Activated CD4-positive, alpha-beta T cell treated with anti-CD3 and anti-CD28 coated beads, Interleukin-2, amount 10 ng/mL, durations not matched to agents 7 days and 5 days (primary cell): ENCODE results near the gene FHIP1A. TPM values are rescaled to one million over a fixed set of nuclear protein-coding genes. Genes with fewer than 3 reads are reported as not detected.

Source experiments
- CTCF ChIA-PET: fragments of 350-600 bp; sonication (Branson Sonifier 250); formaldehyde crosslinking; loops from one replicate; lab custom pipeline; 2021; ENCODE audit warnings: antibody characterized with exemption; lab: Charles Lee
- POLR2A ChIA-PET: fragments of 350-600 bp; sonication (Branson Sonifier 250); formaldehyde crosslinking; loops from one replicate; lab custom pipeline; 2021; ENCODE audit warnings: antibody characterized with exemption; lab: Charles Lee
- DNase-seq: peaks from one replicate; pipeline ENCODE4 v3.0.0-alpha.2; 2020
- H3K27ac Mint-ChIP-seq: one replicate; pipeline ENCODE4 v1.8.0; 2021; ENCODE audit warnings: mild to moderate bottlenecking, moderate library complexity, mixed read lengths
- H3K27me3 Mint-ChIP-seq: one replicate; pipeline ENCODE4 v1.8.0; 2021; ENCODE audit warnings: mixed read lengths
- H3K36me3 Mint-ChIP-seq: one replicate; pipeline ENCODE4 v1.8.0; 2021; ENCODE audit warnings: low read depth, mixed read lengths
- H3K4me1 Mint-ChIP-seq: one replicate; pipeline ENCODE4 v1.8.0; 2021; ENCODE audit warnings: mixed read lengths
- H3K4me3 Mint-ChIP-seq: one replicate; pipeline ENCODE4 v1.8.0; 2021; ENCODE audit warnings: mild to moderate bottlenecking, moderate library complexity, mixed read lengths
- H3K9me3 Mint-ChIP-seq: one replicate; pipeline ENCODE4 v1.8.0; 2021; ENCODE audit warnings: mixed read lengths
- total RNA-seq, 2 experiments: library from RNA; stranded (reverse); gene quantifications; one replicate each; pipeline ENCODE4 v1.2.3, GENCODE V29; 2021

FHIP1A gene
- total RNA-seq, 2 experiments from 2014 or later: not detected

DNA sequence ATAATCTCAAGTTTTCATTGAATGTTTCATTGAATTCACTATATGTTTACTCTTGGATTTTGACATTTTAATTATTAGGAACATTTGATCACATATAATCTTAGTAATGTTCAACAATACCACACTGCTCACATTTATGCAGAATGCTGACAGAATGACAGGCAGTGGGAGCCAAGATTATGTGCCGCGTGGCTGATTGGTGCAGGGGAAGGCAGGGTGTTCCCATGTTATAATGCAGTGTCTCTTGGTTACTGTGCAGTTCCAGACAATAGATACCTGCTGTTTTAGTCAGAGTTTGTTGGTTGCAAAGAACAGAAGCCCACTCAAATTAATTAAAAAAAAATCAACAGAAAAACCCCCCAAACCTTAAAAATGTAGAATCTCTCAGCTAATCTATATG, 33.0 kb downstream of the FHIP1A start:
- no peak overlapping the region for H3K27ac Mint-ChIP-seq
- CTCF ChIA-PET: no interaction called here

GRCh38 chr4:151443247-151443646, 34.3 kb downstream of the FHIP1A start:
- H3K4me1 Mint-ChIP-seq: no peaks in the 10 kb centered on the region
- CTCF ChIA-PET: no interaction called here
- H3K9me3 Mint-ChIP-seq: no peaks in the 10 kb centered on the region
- POLR2A ChIA-PET: no interaction called here
- no peaks in the 10 kb centered on the region for H3K36me3 Mint-ChIP-seq
- H3K27me3 Mint-ChIP-seq: peaks cover 14% of the 10 kb centered on the region
- DNase-seq: no peak
- H3K4me3 Mint-ChIP-seq: no peak overlapping the region
- no peak overlapping the region for H3K27ac Mint-ChIP-seq

More for the DNA sequence above, 33.0 kb downstream of the FHIP1A start:
- DNase-seq: no peak
- POLR2A ChIA-PET: no interaction called here
- H3K4me3 Mint-ChIP-seq: no peak overlapping the region
- H3K9me3 Mint-ChIP-seq: no peaks in the 10 kb centered on the region
- no peaks in the 10 kb centered on the region for H3K36me3 Mint-ChIP-seq
- H3K4me1 Mint-ChIP-seq: no peaks in the 10 kb centered on the region
- peaks cover 17% of the 10 kb centered on the region for H3K27me3 Mint-ChIP-seq

GRCh38 chr4:151443752-151444151, 34.8 kb downstream of the FHIP1A start:
- no peak for DNase-seq
- no peak overlapping the region for H3K4me3 Mint-ChIP-seq
- H3K36me3 Mint-ChIP-seq: no peaks in the 10 kb centered on the region
- H3K27ac Mint-ChIP-seq: no peak overlapping the region
- no peaks in the 10 kb centered on the region for H3K9me3 Mint-ChIP-seq
- ChIA-PET POLR2A (no interaction called here), CTCF (no interaction called here)
- no peaks in the 10 kb centered on the region for H3K4me1 Mint-ChIP-seq
- H3K27me3 Mint-ChIP-seq: peaks cover 14% of the 10 kb centered on the region

GRCh38 chr4:151446208-151446607, 37.2 kb downstream of the FHIP1A start:
- no peaks in the 10 kb centered on the region for H3K4me1 Mint-ChIP-seq
- no peak overlapping the region for H3K27ac Mint-ChIP-seq
- no peak for DNase-seq
- no peak overlapping the region for H3K4me3 Mint-ChIP-seq
- no peaks in the 10 kb centered on the region for H3K36me3 Mint-ChIP-seq
- no peaks in the 10 kb centered on the region for H3K9me3 Mint-ChIP-seq
- peaks cover 5% of the 10 kb centered on the region for H3K27me3 Mint-ChIP-seq
- ChIA-PET POLR2A (no interaction called here), CTCF (no interaction called here)

DNA sequence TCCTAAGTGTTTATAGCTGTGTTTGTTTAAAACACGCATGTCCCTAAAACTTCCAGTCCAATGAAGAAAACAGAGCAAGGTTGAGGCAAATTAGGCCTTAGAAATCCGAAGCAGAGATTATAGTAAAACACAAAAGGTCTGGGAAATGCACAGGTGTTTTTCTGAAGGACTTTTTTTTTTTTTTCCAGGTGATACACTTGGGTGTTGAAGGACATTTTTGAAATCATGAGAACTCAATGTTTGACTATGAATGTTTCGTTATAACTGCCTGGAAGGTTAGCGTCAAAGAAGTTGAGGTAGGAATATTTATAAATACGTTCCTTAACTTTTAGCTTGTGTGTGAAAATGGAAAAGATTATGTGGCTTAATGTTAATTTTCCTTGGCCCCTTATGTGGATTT, 45.5 kb downstream of the FHIP1A start:
- CTCF ChIA-PET: interaction anchor here (0.6 kb wide), 2 partner anchors 262 to 1213 kb away, joined by 3 read pairs; no protein-coding TSS in a partner anchor
- no peaks in the 10 kb centered on the region for H3K36me3 Mint-ChIP-seq
- POLR2A ChIA-PET: no interaction called here

DNA sequence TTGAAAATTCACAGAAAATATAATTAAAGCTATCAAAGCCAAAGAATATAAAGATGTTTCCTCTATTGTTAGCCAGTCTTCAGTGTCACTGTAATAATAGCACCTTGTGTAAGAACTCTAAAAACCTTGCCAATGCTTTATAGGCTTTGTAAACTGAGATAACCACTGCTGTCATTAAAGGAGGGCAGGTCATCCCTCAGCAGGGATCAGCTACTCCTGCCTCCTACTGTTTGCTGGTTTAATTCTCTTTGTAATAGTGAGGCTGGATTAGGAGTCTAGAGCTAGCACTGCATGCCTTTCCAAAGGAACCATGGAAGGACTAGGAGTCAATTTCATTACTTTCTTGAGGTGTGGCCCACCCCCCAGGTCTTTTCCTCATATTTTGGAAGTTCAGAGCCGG, 46.2 kb downstream of the FHIP1A start:
- CTCF ChIA-PET: interaction anchor here (0.6 kb wide), 1 partner anchor 263 kb away, joined by 3 read pairs; no protein-coding TSS in a partner anchor
- POLR2A ChIA-PET: no interaction called here
- Mint-ChIP-seq H3K27me3 (peaks cover 5% of the 10 kb centered on the region), H3K27ac (no peak overlapping the region), H3K4me3 (no peak overlapping the region), H3K4me1 (no peaks in the 10 kb centered on the region), H3K36me3 (no peaks in the 10 kb centered on the region), H3K9me3 (no peaks in the 10 kb centered on the region)
- DNase-seq: no peak

More for the DNA sequence above, 45.5 kb downstream of the FHIP1A start:
- H3K27ac Mint-ChIP-seq: no peak overlapping the region
- H3K27me3 Mint-ChIP-seq: peaks cover 5% of the 10 kb centered on the region
- H3K9me3 Mint-ChIP-seq: no peaks in the 10 kb centered on the region
- no peaks in the 10 kb centered on the region for H3K4me1 Mint-ChIP-seq
- no peak overlapping the region for H3K4me3 Mint-ChIP-seq
- no peak for DNase-seq

DNA sequence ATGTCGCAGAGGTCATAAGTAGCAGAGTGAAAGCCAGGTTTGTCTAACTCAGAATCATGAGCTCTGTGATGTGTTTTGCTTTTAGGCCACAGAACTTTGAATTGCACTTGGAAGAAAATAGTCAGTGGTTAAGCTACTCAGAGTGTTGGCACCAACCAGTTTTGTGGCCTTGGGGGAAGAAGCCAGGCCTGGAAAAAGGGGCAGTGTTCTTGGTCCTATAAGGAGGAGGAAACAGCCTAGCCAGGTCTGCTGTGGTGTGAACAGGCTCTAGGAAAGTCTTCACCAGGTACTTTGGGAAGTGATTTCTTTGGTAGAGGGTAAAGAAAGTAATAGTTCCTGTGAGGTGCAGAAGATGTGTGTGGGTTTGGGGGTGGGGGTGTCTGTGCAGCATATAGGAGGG, 49.2 kb downstream of the FHIP1A start:
- Mint-ChIP-seq H3K4me3 (no peak overlapping the region), H3K9me3 (no peaks in the 10 kb centered on the region), H3K36me3 (no peaks in the 10 kb centered on the region), H3K27ac (no peak overlapping the region), H3K27me3 (peaks cover 7% of the 10 kb centered on the region), H3K4me1 (no peaks in the 10 kb centered on the region)
- DNase-seq: no peak
- POLR2A ChIA-PET: interaction anchor here (0.7 kb wide), 1 partner anchor 103 kb away, joined by 3 read pairs; no protein-coding TSS in a partner anchor
- CTCF ChIA-PET: interaction anchor here (0.6 kb wide), 1 partner anchor 18 kb away, joined by 3 read pairs; no protein-coding TSS in a partner anchor

Other genes starting within 250 kb of the FHIP1A start
- not detected for gene PRSS48, start 132.0 kb upstream of the FHIP1A start, total RNA-seq
- gene SH3D19, start 83.6 kb upstream of the FHIP1A start, total RNA-seq: not detected